ENCODE data around the gene CORO2B.

Gene CORO2B

GRCh38 chr15:68538311-68538710, 40.5 kb upstream of the CORO2B start:
- no peak for TF ChIP-seq CTCF (IDR thresholded peaks at IDR 0.05; ENCODE audit: low read depth, low read length, missing control alignments)
- in situ Hi-C loops (cut with HindIII; ENCODE audit: low sequenced_read_pairs), result loop anchor here (5.0 kb wide), 1 partner anchor 41 kb away; no protein-coding TSS in a partner anchor
- H3K4me3 ChIP-seq (ENCODE audit: low read depth, low read length), result no peak overlapping the region
- DNase-seq (ENCODE audit: low read depth), result no peak

- no peak overlapping the region for H3K4me3 ChIP-seq (ENCODE audit: low read depth, low read length)
- in situ Hi-C loops (cut with HindIII; ENCODE audit: low sequenced_read_pairs), result no loop called here
- no peak for DNase-seq (ENCODE audit: low read depth)
- no peak for TF ChIP-seq CTCF (IDR thresholded peaks at IDR 0.05; ENCODE audit: low read depth, low read length, missing control alignments)
Observed at GRCh38 chr15:68541743-68542142, 37.0 kb upstream of the CORO2B start.

GRCh38 chr15:68542348-68542747, 36.4 kb upstream of the CORO2B start:
- no peak overlapping the region for H3K4me3 ChIP-seq (ENCODE audit: low read depth, low read length)
- no peak for DNase-seq (ENCODE audit: low read depth)
- TF ChIP-seq CTCF (IDR thresholded peaks at IDR 0.05; ENCODE audit: low read depth, low read length, missing control alignments), result no peak
- in situ Hi-C loops (cut with HindIII; ENCODE audit: low sequenced_read_pairs), result no loop called here

- in situ Hi-C loops (cut with HindIII; ENCODE audit: low sequenced_read_pairs), result no loop called here
- no peak for TF ChIP-seq CTCF (IDR thresholded peaks at IDR 0.05; ENCODE audit: low read depth, low read length, missing control alignments)
- DNase-seq (ENCODE audit: low read depth), result no peak
- no peak overlapping the region for H3K4me3 ChIP-seq (ENCODE audit: low read depth, low read length)
Observed at GRCh38 chr15:68542771-68543164, 36.0 kb upstream of the CORO2B start.

- in situ Hi-C loops (cut with HindIII; ENCODE audit: low sequenced_read_pairs), result no loop called here
- no peak overlapping the region for H3K4me3 ChIP-seq (ENCODE audit: low read depth, low read length)
- DNase-seq (ENCODE audit: low read depth), result peak; percentile 77
- no peak for TF ChIP-seq CTCF (IDR thresholded peaks at IDR 0.05; ENCODE audit: low read depth, low read length, missing control alignments)
Observed at GRCh38 chr15:68543165-68544008, 35.4 kb upstream of the CORO2B start.

- TF ChIP-seq CTCF (IDR thresholded peaks at IDR 0.05; ENCODE audit: low read depth, low read length, missing control alignments), result no peak
- DNase-seq (ENCODE audit: low read depth), result no peak
- H3K4me3 ChIP-seq (ENCODE audit: low read depth, low read length), result no peak overlapping the region
- in situ Hi-C loops (cut with HindIII; ENCODE audit: low sequenced_read_pairs), result no loop called here
Observed at GRCh38 chr15:68546318-68546717, 32.5 kb upstream of the CORO2B start.

Data from astrocyte of the cerebellum (primary cell).